GM21528 (cell line): ENCODE data around the gene CELSR1.
"Not testable (repeated sequence)": the region's sequence is repeated elsewhere in the genome, so short reads cannot be mapped to it uniquely, and the experiment has no call there.

Source experiments
- ATAC-seq: cut with Tn5 transposase; IDR thresholded peaks from one replicate; pipeline ENCODE4 v1.9.1; 2021; ENCODE audit warnings: mild to moderate bottlenecking, moderate library complexity; ENCODE audit not compliant: unreplicated experiment, low FRiP score

CELSR1 gene

DNA sequence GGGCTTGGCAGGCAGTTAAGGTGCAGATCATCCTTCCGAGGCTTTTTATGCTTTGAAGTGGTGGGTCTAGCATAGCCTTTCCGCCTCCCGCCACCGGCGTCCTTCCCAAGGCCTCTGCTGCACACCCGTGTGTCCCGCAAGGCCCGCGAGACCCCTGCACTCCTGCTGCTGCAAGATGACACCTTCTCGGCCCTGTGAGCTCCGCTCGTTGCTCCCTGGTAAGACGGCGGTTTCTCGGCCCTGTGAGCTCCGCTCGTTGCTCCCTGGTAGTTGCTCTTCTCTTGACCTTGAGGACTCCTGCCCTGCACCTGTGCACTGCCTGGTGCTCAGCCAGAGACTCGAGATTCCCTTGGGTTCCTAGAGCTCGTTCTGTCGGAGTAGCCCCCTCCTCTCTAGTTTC is 219.8 kb downstream of the CELSR1 start:
- ATAC-seq, result no peak

DNA sequence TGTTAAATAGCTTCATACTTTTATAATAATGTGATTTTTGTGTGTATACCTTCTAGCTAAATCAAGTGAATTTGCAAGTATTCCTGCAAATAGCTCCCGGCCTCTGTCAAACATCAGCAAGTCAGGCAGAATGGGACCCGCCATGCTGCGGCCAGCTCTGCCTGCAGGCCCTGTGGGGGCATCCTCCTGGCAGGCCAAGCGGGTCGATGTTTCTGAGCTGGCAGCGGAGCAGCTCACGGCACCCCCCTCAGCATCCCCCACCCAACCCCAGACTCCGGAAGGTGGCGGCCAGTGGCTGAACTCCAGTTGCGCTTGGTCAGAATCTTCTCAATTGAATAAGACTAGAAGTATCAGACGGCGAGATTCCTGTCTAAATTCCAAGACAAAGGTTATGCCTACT is 221.4 kb downstream of the CELSR1 start:
- no peak for ATAC-seq

DNA sequence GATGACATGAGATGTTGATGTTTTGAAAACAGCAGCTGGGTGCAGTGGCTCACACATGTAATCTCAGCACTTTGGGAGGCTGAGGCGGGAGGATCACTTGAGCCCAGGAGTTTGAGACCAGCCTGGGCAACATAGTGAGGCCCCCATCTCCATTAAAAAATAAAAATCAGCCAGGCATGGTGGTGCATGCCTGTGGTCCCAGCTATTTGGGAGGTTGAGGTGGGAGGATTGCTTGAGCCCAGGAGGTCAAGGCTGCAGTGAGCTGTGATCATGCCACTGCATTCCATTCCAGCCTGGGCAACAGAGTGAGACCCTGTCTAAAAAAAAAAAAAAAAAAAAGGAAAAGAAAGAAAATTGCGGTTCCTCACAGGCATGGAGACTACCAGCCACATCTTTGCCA is 224.6 kb downstream of the CELSR1 start:
- not testable (repeated sequence) for ATAC-seq

DNA sequence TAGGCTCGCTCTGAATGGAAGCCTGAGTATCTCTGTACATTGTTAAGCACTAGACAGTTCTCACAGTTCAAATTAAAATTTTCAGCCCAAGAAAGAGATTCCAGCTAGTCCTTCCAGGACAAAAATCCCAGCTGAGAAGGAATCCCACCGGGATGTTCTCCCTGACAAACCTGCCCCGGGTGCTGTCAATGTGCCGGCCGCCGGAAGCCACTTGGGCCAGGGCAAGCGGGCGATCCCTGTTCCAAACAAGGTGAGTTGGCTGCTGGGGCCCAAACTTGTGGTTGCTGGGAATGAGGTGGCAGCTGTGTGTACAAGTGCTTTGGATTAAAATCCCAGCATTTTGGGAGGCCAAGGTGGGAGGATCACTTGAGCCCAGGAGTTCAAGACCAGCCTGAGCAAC is 225.4 kb downstream of the CELSR1 start:
- no peak for ATAC-seq
